ENCODE results near the gene AJM1.

The AJM1 gene

GRCh38 chr9:136808075-136808805 is 34.0 kb upstream of the AJM1 start:
- DNase-seq, result no peak

GRCh38 chr9:136808806-136809158 is 33.5 kb upstream of the AJM1 start:
- DNase-seq, result peak; percentile 17

- DNase-seq, result no peak
Observed at GRCh38 chr9:136814725-136815421, 27.4 kb upstream of the AJM1 start.

- DNase-seq, result no peak
Observed at GRCh38 chr9:136815422-136815782, 26.9 kb upstream of the AJM1 start.

GRCh38 chr9:136820971-136821825 is 21.1 kb upstream of the AJM1 start:
- DNase-seq, result no peak

GRCh38 chr9:136821826-136822544 is 20.3 kb upstream of the AJM1 start:
- no peak for DNase-seq

- no peak for DNase-seq
Observed at GRCh38 chr9:136823136-136824046, 18.9 kb upstream of the AJM1 start.

- DNase-seq, result no peak
Observed at GRCh38 chr9:136824496-136825225, 17.6 kb upstream of the AJM1 start.

GRCh38 chr9:136825295-136826187 is 16.7 kb upstream of the AJM1 start:
- DNase-seq, result no peak

- no peak for DNase-seq
Observed at GRCh38 chr9:136826188-136826541, 16.1 kb upstream of the AJM1 start.

- DNase-seq, result no peak
Observed at GRCh38 chr9:136826703-136827582, 15.3 kb upstream of the AJM1 start.

- DNase-seq, result no peak
Observed at GRCh38 chr9:136827794-136828473, 14.3 kb upstream of the AJM1 start.

- DNase-seq, result no peak
Observed at GRCh38 chr9:136828474-136829140, 13.7 kb upstream of the AJM1 start.

GRCh38 chr9:136829412-136829811 is 12.9 kb upstream of the AJM1 start:
- DNase-seq, result no peak

- DNase-seq, result no peak
Observed at GRCh38 chr9:136829981-136830885, 12.0 kb upstream of the AJM1 start.

GRCh38 chr9:136831002-136831719 is 11.1 kb upstream of the AJM1 start:
- DNase-seq, result no peak
